ENCODE data around the gene VWA2. TPM values are rescaled to one million over a fixed set of nuclear protein-coding genes. Genes with fewer than 3 reads are reported as not detected.

VWA2 gene
- polyA plus RNA-seq, 2 of the 4 experiments (the other 2 are of a cell fraction) = not detected

- no peak overlapping the region for H3K27ac ChIP-seq
- DNase-seq (ENCODE audit: low read depth in 1 of 2, low spot score in 1 of 2) (no peak), FAIRE-seq (no peak), ATAC-seq (no peak)
- no peaks in the 10 kb centered on the region for H3K4me1 ChIP-seq
- 86% methylated on average over 6 of the region's 6 CpGs for WGBS (ENCODE audit: missing lambda C conversion rate)
- no peak for TF ChIP-seq HOXB5 (CRISPR knock-in tag; IDR thresholded peaks at IDR 0.05)
- no peak for TF ChIP-seq JUNB (IDR thresholded peaks at IDR 0.05)
- TF ChIP-seq RARB (CRISPR knock-in tag; IDR thresholded peaks at IDR 0.05) = no peak
- no peak for TF ChIP-seq HES2 (IDR thresholded peaks at IDR 0.05)
- no peak for TF ChIP-seq JUN (IDR thresholded peaks at IDR 0.05)
- TF ChIP-seq POLR2A (IDR thresholded peaks at IDR 0.05; ENCODE audit: low read length) = no peak
- TF ChIP-seq PBX3 (IDR thresholded peaks at IDR 0.05) = no peak
- TF ChIP-seq HEYL (CRISPR knock-in tag; IDR thresholded peaks at IDR 0.05) = no peak
- no peak for TF ChIP-seq CTCF (IDR thresholded peaks at IDR 0.05)
- no peak for TF ChIP-seq USF2 (IDR thresholded peaks at IDR 0.05)
- no peak for TF ChIP-seq E2F6 (IDR thresholded peaks at IDR 0.05; ENCODE audit: borderline replicate concordance, low read depth)
- TF ChIP-seq FOSL2 (IDR thresholded peaks at IDR 0.05) = no peak
- no peak for TF ChIP-seq FOSL2 (CRISPR knock-in tag; IDR thresholded peaks at IDR 0.05)
- no peak for TF ChIP-seq HMGXB4 (CRISPR knock-in tag; IDR thresholded peaks at IDR 0.05; ENCODE audit: borderline replicate concordance)
- TF ChIP-seq ESRRA (IDR thresholded peaks at IDR 0.05; ENCODE audit: borderline replicate concordance, low read length) = no peak
- no peak for TF ChIP-seq MAZ (IDR thresholded peaks at IDR 0.05; ENCODE audit: borderline replicate concordance, low read depth, low read length)
- TF ChIP-seq ELK1 (IDR thresholded peaks at IDR 0.05; ENCODE audit: low read depth, low read length) = no peak
- no peak for TF ChIP-seq CEBPB (IDR thresholded peaks at IDR 0.05)
- TF ChIP-seq TFCP2L1 (CRISPR knock-in tag; IDR thresholded peaks at IDR 0.05) = no peak
- TF ChIP-seq RCOR1 (IDR thresholded peaks at IDR 0.05; ENCODE audit: low read depth, low read length) = no peak
- H3K4me3 ChIP-seq = no peak overlapping the region
- no peak overlapping the region for H3K4me2 ChIP-seq
- POLR2A ChIA-PET = no interaction called here
- CTCF ChIA-PET = interaction anchor here (1.0 to 1.8 kb wide), 5 partner anchors 11 to 487 kb away, joined by 3 to 5 read pairs (median 3); partner anchors contain the start of gene FHIP2A
- H3K9me3 ChIP-seq = no peaks in the 10 kb centered on the region
Observed at GRCh38 chr10:114334301-114334700, 95.2 kb downstream of the VWA2 start.

- DNase-seq (ENCODE audit: low read depth in 1 of 2, low spot score in 1 of 2) (no peak), FAIRE-seq (no peak), ATAC-seq (no peak)
- Histone ChIP-seq H3K4me1 (no peaks in the 10 kb centered on the region), H3K4me3 (no peak overlapping the region), H3K27ac (no peak overlapping the region), H3K9me3 (no peaks in the 10 kb centered on the region), H3K4me2 (no peak overlapping the region)
- ChIA-PET CTCF (interaction anchor here (0.6 to 2.9 kb wide), 4 partner anchors 9 to 1657 kb away, joined by 3 to 9 read pairs (median 3); no protein-coding TSS in a partner anchor), POLR2A (no interaction called here)
- 76% methylated on average over 3 of the region's 3 CpGs for whole genome bisulfite sequencing (ENCODE audit: missing lambda C conversion rate)
- no peak for TF ChIP-seq HDAC2 (IDR thresholded peaks at IDR 0.05)
- TF ChIP-seq ELK1 (IDR thresholded peaks at IDR 0.05; ENCODE audit: low read depth, low read length) = no peak
- no peak for TF ChIP-seq KDM5A (IDR thresholded peaks at IDR 0.05)
- no peak for TF ChIP-seq PBX3 (IDR thresholded peaks at IDR 0.05)
- TF ChIP-seq PHF8 (IDR thresholded peaks at IDR 0.05; ENCODE audit: borderline replicate concordance, low read depth) = no peak
- TF ChIP-seq MAX (IDR thresholded peaks at IDR 0.05) = no peak
Observed at GRCh38 chr10:114335614-114336013, 96.6 kb downstream of the VWA2 start.

Data from A549 (cell line).